Measurements from ENCODE around the gene AIF1L. TPM values are rescaled to one million over a fixed set of nuclear protein-coding genes. Genes with fewer than 3 reads are reported as not detected.

The AIF1L gene
- total and polyA plus RNA-seq, 2 experiments from 2014 or later = 4.2 to 6.0 TPM

- H4K20me1 ChIP-seq (ENCODE audit: insufficient read depth, poor library complexity, severe bottlenecking) = no peaks in the 10 kb centered on the region
- no peak overlapping the region for H3K27ac ChIP-seq
- no peak overlapping the region for H3K4me3 ChIP-seq
- no peaks in the 10 kb centered on the region for H3K4me1 ChIP-seq (ENCODE audit: insufficient read depth)
- DNase-seq (ENCODE audit: low spot score) = no peak
- no peaks in the 10 kb centered on the region for H3K79me2 ChIP-seq
- no peaks in the 10 kb centered on the region for H3K27me3 ChIP-seq
- H3K9me3 ChIP-seq (ENCODE audit: low read depth) = no peaks in the 10 kb centered on the region
- 83% methylated on average over 10 of the region's 11 CpGs for WGBS (ENCODE audit: low lambda C conversion rate, missing lambda C conversion rate)
- no peak overlapping the region for H3K4me2 ChIP-seq
- H2AFZ ChIP-seq = no peak overlapping the region
- H3K36me3 ChIP-seq (replicated peaks; ENCODE audit: insufficient read depth, low read depth) = no peaks in the 10 kb centered on the region
- H3K9me2 ChIP-seq (replicated peaks; ENCODE audit: insufficient read depth) = no peaks in the 10 kb centered on the region
- TF ChIP-seq EZH2 (IDR thresholded peaks at IDR 0.05; ENCODE audit: borderline replicate concordance) (no peak), CTCF (IDR thresholded peaks at IDR 0.05; ENCODE audit: poor library complexity) (no peak), EZH2phosphoT487 (IDR thresholded peaks at IDR 0.05; ENCODE audit: low read depth, severe bottlenecking, unreplicated experiment) (no peak)
Measured at GRCh38 chr9:131082774-131083512, 13.4 kb upstream of the AIF1L start.

- WGBS (ENCODE audit: low lambda C conversion rate, missing lambda C conversion rate) = 83% methylated on average over 8 of the region's 8 CpGs
- no peak for TF ChIP-seq EZH2 (IDR thresholded peaks at IDR 0.05; ENCODE audit: borderline replicate concordance)
- TF ChIP-seq EZH2phosphoT487 (IDR thresholded peaks at IDR 0.05; ENCODE audit: low read depth, severe bottlenecking, unreplicated experiment) = no peak
- TF ChIP-seq CTCF (IDR thresholded peaks at IDR 0.05; ENCODE audit: poor library complexity) = no peak
- Histone ChIP-seq H3K27ac (no peak overlapping the region), H3K4me3 (no peak overlapping the region), H3K4me1 (ENCODE audit: insufficient read depth) (no peaks in the 10 kb centered on the region), H3K4me2 (no peak overlapping the region), H4K20me1 (ENCODE audit: insufficient read depth, poor library complexity, severe bottlenecking) (no peaks in the 10 kb centered on the region), H3K9me3 (ENCODE audit: low read depth) (no peaks in the 10 kb centered on the region), H2AFZ (no peak overlapping the region), H3K9me2 (replicated peaks; ENCODE audit: insufficient read depth) (no peaks in the 10 kb centered on the region), H3K27me3 (no peaks in the 10 kb centered on the region), H3K36me3 (replicated peaks; ENCODE audit: insufficient read depth, low read depth) (no peaks in the 10 kb centered on the region), H3K79me2 (no peaks in the 10 kb centered on the region)
- no peak for DNase-seq (ENCODE audit: low spot score)
Measured at GRCh38 chr9:131084661-131085369, 11.5 kb upstream of the AIF1L start.

- DNase-seq (ENCODE audit: low spot score) = no peak
- no peak overlapping the region for H3K27ac ChIP-seq
- H4K20me1 ChIP-seq (ENCODE audit: insufficient read depth, poor library complexity, severe bottlenecking) = no peaks in the 10 kb centered on the region
- TF ChIP-seq EZH2 (IDR thresholded peaks at IDR 0.05; ENCODE audit: borderline replicate concordance) (no peak), EZH2phosphoT487 (IDR thresholded peaks at IDR 0.05; ENCODE audit: low read depth, severe bottlenecking, unreplicated experiment) (no peak), CTCF (IDR thresholded peaks at IDR 0.05; ENCODE audit: poor library complexity) (no peak)
- no peak overlapping the region for H3K4me3 ChIP-seq
- no peaks in the 10 kb centered on the region for H3K27me3 ChIP-seq
- no peaks in the 10 kb centered on the region for H3K9me2 ChIP-seq (replicated peaks; ENCODE audit: insufficient read depth)
- no peaks in the 10 kb centered on the region for H3K4me1 ChIP-seq (ENCODE audit: insufficient read depth)
- no peaks in the 10 kb centered on the region for H3K36me3 ChIP-seq (replicated peaks; ENCODE audit: insufficient read depth, low read depth)
- WGBS (ENCODE audit: low lambda C conversion rate, missing lambda C conversion rate) = 90% methylated on average over 23 of the region's 23 CpGs
- H3K79me2 ChIP-seq = no peaks in the 10 kb centered on the region
- no peak overlapping the region for H2AFZ ChIP-seq
- no peaks in the 10 kb centered on the region for H3K9me3 ChIP-seq (ENCODE audit: low read depth)
- no peak overlapping the region for H3K4me2 ChIP-seq
Measured at GRCh38 chr9:131085370-131086122, 10.8 kb upstream of the AIF1L start.
